Activated CD8-positive, alpha-beta memory T cell treated with anti-CD3 and anti-CD28 coated beads for 4 hours (primary cell): ENCODE results near the gene TAC4.
"Not testable (repeated sequence)": the region's sequence is repeated elsewhere in the genome, so short reads cannot be mapped to it uniquely, and the experiment has no call there.

ENCODE experiments used
- DNase-seq, 2 donors: peaks; one replicate each; pipeline ENCODE4 v3.0.0-alpha.2; 2020; ENCODE audit warnings: low read depth in 2 of 2

The TAC4 gene

GRCh38 chr17:49843774-49844350 is 4.0 kb downstream of the TAC4 start:
- DNase-seq = no peak

- DNase-seq = no peak
Observed at GRCh38 chr17:49842846-49843245, 5.0 kb downstream of the TAC4 start.

- no peak for DNase-seq
Observed at GRCh38 chr17:49842371-49842770, 5.5 kb downstream of the TAC4 start.

- DNase-seq = no peak
Observed at GRCh38 chr17:49841548-49841947, 6.3 kb downstream of the TAC4 start.

GRCh38 chr17:49839455-49839854 is 8.4 kb downstream of the TAC4 start:
- DNase-seq = no peak

GRCh38 chr17:49836111-49837030 is 11.5 kb downstream of the TAC4 start:
- no peak for DNase-seq

GRCh38 chr17:49835472-49835871 is 12.4 kb downstream of the TAC4 start:
- no peak for DNase-seq

- DNase-seq = no peak
Observed at GRCh38 chr17:49834118-49834743, 13.6 kb downstream of the TAC4 start.

- DNase-seq = no peak
Observed at GRCh38 chr17:49832840-49833599, 14.8 kb downstream of the TAC4 start.

GRCh38 chr17:49830605-49831004 is 17.3 kb downstream of the TAC4 start:
- DNase-seq = no peak

GRCh38 chr17:49829026-49829425 is 18.8 kb downstream of the TAC4 start:
- DNase-seq = no peak

GRCh38 chr17:49828325-49828724 is 19.5 kb downstream of the TAC4 start:
- DNase-seq = not testable (repeated sequence)

GRCh38 chr17:49825645-49826044 is 22.2 kb downstream of the TAC4 start:
- no peak for DNase-seq

GRCh38 chr17:49823614-49824013 is 24.3 kb downstream of the TAC4 start:
- DNase-seq = no peak

- no peak for DNase-seq
Observed at GRCh38 chr17:49822829-49823228, 25.0 kb downstream of the TAC4 start.

GRCh38 chr17:49821916-49822315 is 26.0 kb downstream of the TAC4 start:
- DNase-seq = no peak

GRCh38 chr17:49821466-49821865 is 26.4 kb downstream of the TAC4 start:
- no peak for DNase-seq

- DNase-seq = no peak
Observed at GRCh38 chr17:49820773-49821172, 27.1 kb downstream of the TAC4 start.

GRCh38 chr17:49819651-49820050 is 28.2 kb downstream of the TAC4 start:
- no peak for DNase-seq

GRCh38 chr17:49819138-49819537 is 28.7 kb downstream of the TAC4 start:
- DNase-seq = no peak

GRCh38 chr17:49817993-49818392 is 29.9 kb downstream of the TAC4 start:
- DNase-seq = peak; percentile 8 to 25

GRCh38 chr17:49815761-49816281 is 32.0 kb downstream of the TAC4 start:
- DNase-seq = no peak
